OCI-M1 (cell line): ENCODE data around the gene GALNT18.

Experiments used
- DNase-seq: peaks from one replicate; lab custom pipeline; 2025; lab: John Stamatoyannopoulos, UW

The GALNT18 gene

DNA sequence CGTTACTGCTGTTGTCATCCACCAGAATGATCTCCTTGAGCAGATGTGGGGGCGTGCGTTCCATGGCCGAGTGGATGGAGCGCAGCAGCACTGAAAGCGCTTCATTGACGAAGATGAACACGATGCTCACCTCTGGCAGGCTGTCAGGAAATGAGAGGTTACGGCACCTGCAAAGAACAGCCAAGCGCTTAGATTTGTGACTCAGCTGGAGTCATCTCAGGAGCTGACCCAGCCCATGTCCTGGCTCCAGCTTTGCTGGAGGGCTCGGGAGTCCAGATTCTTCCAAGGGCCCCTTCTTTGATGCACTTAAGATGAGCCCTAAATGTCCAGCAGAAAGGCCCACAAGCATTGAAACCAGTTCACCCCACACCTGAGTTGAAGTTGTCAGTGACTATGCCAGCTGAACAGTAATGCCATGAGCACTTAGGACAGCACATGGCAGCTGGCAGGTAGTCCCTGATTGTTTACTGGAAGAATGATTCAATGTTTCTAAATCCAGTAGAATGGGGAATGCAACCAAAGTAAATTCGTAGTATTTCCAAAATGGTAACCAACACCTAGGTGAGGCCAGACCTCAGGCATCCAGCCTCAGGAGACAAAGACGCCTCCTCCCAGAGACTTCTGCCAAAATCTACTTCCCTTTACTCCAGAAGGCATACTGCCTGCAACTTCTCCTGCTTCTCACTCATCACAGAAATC, 189.0 kb downstream of the GALNT18 start:
- DNase-seq, result no peak

DNA sequence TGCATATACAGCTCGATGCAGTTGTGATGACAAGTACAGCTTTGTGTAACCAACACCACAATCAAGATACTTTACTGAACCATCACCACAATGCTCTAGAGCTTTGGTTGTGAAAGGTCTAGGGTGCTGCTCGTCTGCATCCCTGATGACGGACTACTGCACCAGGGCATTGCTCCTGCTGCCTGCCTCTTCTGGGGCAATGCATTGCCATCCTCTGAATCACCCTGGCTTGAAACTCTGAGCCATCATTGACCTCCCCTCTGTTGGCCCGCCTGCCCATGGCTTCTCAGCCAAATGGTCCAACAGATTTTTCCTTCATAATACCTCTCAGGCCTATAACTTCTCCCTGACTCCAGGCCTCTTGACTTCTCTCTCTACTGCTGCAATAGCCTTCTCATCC, 191.4 kb downstream of the GALNT18 start:
- DNase-seq, result no peak

DNA sequence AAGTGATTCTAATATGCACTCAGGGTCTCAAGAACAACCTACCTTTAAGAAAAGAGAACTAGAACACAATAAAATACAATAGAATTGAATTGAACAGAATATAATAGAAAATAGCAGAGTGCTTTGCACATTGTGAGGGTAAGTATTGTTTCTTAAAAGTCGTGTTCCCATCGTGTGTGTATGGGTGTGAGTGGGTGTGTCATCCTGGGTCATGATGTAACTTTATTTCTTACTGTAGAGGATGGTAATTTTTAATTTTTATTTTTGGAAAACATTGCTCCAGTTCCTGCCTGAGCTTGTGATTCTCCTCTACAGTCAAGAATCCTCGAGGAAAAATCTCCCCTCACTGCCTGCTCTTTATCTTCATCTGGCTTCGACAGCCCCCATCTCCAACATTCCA, 193.1 kb downstream of the GALNT18 start:
- DNase-seq, result no peak

DNA sequence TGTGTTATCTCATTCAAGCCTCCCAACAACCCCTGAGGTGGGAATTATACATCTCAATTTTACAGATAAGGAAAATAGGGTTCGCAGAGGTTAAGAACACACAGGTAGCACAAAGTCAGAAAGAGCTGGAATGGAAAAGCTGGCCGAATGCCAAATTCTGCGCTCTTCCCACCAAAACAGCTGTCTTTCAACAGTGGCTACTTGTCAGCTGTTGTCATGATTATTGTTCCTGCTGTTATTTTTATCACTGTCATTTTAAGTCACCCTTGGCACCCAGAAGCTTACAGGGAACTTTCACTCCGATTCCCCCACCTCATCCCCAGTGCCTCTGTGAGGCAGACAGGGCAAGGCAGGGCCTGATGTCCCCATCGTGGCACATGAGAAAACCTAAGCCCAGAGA, 194.3 kb downstream of the GALNT18 start:
- no peak for DNase-seq

DNA sequence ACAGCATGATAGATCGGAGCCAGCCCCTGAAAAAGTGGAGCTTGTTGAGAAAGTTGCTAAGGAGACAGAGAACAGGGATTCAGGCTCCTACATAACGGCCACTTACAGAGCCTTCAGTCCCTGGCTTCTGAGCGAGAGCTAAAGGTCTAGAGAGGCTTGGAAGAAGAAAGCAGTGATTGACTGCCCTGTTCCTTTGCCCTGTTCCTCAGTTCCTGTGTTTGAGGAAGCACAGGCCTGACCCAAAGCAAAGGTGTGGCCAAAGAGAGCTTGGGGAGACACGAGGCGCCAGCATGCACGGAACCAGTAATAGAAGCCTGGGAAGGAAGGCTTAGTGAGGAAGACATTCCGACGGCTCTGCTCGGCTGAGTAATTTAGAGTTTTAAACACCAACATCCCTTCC, 194.7 kb downstream of the GALNT18 start:
- no peak for DNase-seq

DNA sequence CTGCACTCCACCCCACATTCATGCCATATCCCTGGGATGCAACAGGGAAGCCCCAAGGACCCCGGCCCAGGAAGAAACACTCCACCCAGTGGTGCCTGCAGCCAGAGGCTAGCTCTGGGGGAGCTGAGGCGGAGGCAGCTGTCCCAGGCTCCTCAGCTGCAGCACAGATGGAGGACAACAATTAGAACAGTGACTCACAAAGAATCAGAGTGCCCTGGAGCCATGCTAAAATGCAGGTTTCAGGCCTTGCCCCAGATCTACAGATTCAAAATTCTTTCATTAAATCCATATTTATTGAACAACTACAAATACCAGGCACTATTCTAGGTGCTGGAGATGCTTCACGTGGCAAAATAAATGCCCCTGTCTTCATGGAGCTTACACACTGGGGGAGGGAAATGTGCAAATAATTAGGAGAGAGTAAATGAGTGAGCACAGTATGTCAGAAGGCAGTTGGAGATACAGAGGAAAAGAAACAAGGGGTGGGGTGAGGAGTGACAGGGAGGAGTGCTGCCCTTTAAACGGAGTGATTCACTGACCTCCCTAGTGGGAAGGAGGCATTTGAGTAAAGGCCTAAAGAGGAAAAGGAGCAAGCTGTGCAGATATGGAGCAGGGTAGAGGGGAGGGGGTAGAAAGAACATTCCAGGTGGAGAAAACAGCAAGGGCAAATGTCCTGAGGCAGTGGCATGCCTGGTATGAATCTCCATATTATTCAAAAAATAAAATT, 195.4 kb downstream of the GALNT18 start:
- DNase-seq, result no peak

DNA sequence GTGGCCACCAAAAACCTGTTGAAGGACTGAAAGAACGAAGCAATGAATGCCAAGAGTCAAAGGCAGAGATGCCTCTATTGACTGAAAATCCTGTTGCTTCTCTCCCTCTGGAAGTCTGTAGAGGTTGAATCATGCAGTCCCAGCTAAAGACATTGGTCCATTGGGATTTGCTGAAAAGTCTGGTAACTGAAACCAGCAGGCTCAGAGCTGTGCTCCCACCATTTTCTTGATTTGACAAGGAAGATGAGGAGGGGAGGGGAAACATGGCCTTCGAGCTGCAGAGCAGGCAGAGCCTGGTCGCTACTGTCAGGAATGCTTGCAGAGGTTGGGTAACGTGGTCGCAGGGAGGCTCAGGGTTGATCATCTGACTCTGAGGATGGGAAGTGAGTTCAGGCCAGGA, 196.0 kb downstream of the GALNT18 start:
- no peak for DNase-seq

DNA sequence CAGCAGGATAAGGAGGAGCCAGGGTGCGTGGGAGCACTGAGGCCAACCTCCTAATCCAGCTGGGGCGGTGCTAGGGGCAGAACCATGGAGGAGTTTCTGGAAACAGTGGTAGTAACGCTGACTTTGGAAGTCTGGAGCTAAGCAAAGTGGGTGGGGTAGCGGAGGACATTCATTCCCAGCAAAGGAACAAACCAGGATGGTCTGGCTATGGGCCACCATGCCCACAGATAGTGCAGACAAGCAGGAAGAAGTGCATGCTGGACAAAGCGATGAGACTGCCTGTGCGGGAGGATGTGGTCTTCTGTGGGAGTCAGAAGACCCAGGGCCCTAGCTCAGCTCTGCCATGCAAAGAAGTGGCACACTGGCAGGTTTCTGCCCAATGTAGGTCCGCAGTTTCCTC, 197.1 kb downstream of the GALNT18 start:
- no peak for DNase-seq

DNA sequence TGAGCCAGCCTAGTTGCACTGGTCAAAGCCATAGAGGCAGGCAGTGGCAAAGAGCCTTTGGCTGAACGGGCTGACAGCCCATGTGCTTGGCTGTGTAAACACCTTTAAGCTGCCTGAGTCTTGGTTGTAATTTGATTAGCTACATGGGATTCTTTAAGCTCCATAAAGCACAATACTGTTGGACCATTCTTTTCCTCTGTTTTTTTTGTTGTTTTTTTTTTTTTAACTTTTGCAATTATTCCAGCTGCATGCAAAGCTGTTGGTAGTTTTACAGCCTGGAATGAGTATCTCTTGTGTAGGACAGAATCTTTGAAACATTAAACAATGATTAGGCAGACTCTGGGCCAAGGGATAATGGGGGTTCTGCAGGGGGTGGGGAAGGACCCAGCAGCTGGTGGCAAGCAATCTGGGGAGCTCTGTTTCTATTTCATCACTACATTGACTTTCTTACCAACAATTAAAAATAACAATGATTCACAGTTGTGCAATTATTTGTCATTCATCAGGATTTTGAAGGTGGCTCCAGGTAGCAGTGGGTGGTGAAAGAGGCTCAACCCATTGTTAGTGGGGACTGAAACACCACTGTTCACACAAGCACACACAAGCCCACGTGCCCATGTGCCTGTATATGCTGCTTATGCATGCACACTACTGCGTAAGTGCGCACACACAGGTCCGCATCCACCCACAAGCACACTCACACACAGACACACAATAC, 199.2 kb downstream of the GALNT18 start:
- DNase-seq, result no peak

DNA sequence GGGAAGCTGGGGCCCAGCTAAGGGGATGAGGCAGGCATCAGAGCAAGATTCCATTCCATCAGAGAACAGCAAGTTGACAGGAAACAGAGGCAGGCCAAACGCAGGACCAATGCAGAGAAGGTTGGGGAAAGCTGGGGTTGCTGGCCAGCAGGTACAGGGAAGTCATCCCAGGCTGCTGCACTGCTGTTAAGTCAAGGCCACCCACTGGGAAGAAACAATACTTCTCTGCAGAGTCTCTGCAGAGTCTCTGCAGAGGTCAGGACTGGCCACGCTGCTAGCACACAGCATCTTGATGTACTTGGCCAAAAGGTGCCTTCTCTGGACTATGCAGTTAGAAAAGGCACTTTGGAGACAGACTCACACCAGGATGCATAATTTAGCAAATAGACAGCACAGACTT, 200.3 kb downstream of the GALNT18 start:
- DNase-seq, result no peak

DNA sequence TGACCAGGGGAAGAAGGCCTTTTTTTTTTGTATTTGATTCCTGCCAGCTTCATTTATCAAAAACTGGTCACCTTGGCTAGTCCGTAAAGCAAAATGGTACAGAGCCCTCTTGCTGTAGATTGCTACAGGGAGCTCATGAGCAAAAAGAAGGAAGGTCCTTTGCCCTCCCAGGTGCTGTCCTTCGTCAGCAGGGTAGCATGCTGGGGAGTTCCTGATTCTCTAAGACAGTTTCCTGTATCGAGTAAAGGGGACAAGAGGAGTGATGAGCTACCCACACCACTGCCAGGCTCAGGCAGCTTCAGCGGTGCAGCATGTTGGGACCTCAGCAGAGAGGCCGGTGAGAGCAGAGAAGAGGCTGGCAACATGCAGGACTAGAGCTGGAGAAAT, 200.9 kb downstream of the GALNT18 start:
- DNase-seq, result no peak

DNA sequence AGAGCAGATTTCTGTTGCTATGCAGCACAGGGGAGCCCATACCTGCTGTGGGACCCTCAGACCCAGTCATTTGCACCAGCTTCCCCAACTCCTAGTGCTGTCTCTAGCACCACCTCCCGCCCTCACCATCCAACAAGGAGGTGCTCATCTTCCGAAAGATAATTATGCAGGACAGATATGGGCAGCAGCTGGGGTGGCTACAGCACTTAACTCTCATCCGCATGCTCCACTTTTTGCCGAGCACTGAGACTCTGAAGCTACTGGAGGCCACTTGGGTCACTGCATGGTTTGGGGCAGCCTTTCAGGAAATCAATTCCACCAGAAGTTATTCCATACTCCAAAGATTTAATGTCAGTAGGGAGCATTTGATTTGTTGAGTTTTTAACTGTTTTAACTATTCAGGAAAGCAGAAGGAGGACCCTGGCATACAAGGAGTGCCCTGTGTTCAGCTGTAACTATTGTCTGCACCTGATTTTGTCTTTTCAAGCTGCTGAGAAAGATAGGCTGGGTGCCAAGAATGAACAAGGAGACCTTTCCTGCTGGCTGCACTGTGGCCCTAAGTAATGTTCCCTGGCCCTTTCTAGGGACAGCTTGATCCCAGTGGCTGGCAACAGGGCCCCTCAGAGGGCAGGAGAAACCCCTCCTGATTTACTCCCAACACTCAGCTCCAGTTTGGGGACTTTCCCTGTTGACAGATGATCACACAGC, 201.5 kb downstream of the GALNT18 start:
- peak; percentile 64 for DNase-seq

DNA sequence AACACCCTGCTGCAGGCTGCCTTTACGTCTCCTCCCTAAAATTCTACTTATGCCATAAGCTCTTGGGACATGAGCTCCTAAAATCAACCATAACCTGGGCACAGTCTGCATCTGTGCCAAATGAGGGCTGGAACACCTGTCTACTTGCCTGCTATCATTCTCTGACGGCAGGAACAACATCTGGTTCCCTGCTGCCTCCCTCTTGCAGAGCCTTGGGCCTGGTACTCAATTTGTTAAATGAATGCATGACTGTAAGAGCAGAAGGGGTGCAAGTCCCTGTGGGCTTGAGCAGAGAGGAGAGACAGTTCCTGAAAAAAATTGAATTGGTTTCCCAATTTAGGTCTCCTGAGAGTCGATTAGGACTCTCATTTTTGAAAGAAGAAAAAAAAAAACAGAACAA, 202.1 kb downstream of the GALNT18 start:
- DNase-seq, result no peak

DNA sequence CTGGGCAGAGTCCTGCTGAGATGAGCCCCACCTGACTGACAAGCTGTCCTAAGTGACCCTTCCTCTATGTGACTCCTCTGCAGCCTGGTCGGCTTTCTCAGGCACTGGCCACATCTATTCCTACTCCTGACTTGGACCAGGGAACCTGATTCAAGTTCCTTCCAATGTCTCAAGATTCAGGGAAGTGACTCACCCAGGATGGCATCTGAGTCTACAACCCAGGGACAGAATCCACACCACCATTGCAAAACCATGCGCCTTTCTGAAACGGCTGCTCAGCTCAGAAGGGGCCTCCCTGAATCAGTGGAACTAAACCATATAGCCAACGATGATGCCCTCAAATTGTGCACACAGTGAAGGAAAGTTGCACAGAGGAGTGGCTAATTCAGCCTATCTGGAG, 204.9 kb downstream of the GALNT18 start:
- DNase-seq, result no peak

DNA sequence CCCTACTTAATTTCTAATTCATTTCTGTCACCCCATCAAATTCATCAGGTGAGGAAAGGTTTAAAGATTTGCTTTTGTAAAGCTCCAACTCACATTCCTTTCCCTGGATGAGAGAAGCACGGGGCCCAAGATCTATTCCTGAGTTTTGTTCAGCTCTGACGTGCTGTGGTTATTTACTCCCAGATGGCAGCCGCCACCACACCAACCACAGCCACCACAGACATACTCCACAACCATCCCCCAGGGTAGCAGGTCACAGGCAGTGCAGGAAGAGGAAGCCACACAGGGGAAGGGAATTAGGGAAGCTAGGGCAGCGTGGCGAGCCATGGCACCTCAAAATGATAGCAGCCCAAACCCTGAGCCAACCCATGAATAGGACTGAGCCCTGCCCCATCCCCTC, 205.3 kb downstream of the GALNT18 start:
- DNase-seq, result peak; percentile 85

DNA sequence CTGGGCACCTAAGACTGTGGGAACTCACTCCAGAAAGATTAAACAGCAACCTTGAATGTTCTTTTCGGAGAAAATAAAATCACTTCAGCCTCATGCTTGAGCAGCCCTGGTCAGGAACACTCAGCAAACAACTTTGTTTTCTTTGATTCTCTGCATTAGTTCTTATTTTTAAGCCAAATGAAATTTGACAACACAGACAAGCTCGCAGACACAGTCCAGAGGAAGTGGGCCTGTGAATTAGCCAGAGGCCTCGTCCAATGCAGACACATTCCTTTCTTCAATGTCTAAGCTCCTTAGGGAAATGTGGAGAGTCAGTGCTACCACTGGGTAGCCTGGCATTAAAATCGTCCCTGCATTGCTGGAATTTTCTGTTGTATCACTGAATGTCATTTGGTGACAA, 205.9 kb downstream of the GALNT18 start:
- no peak for DNase-seq

DNA sequence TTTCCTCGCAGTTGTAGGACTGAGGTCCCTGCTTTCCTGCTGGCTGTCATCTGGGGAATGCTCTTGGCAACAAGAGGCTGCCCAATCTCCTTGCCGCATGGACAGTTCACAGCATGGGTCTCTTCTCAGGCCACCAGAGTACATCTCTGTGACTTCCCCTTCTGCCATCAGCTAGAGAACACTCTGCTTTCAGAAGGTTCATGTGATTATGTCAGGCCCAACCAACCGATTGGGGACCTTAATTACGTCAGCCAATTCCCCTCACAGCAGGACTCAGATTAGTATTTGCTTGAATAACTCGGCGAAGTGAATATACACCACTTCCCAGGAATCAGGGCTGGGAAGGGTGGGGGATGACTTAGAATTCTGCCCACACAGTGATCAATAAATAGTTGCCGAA, 206.8 kb downstream of the GALNT18 start:
- DNase-seq, result no peak

DNA sequence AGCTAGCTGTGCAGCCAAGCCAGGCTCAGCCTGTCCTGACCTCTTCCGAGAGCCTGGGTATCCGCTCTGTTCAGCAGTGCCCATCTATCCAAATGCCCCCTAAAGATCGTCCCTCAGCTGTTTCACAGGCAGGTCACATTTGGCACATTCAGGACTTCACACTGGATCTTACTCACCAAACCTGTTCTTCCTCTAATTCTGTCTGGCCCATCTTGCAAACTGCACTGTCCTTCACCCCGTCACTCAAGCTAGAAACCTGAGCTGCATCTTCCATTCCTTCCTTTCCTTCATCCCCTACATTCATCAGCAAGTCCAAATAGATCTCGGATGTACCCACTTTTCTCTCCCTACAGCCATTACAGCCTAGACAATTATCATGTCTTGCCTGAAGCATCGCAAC, 208.0 kb downstream of the GALNT18 start:
- DNase-seq, result no peak

DNA sequence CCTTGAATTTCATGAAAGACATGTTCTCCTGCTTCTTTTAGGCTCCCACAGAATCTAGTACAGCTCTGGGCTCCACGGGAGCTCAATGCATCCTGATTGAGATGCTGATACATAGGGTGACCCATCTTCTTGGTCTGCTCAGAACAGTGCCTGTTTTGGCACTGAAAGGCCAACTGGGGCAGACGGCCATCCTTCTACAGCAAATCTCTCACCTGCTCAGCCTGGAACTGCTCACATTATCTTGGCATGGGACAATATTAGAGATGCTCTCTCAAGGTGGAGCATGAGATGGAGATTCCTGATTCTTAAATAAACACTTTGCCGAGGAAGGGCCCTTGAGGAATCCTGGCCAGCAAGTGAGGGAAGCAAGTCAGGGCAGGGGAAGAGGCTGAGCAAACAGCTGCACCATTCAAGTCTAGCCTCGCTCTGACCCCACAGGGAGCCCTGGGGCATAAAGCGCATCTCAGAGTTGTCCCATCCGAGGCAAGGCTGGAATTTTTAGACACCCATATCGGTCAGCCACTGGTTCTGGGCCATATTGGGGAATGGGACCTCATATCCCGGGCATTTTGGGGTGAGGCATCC, 210.3 kb downstream of the GALNT18 start:
- DNase-seq, result no peak

DNA sequence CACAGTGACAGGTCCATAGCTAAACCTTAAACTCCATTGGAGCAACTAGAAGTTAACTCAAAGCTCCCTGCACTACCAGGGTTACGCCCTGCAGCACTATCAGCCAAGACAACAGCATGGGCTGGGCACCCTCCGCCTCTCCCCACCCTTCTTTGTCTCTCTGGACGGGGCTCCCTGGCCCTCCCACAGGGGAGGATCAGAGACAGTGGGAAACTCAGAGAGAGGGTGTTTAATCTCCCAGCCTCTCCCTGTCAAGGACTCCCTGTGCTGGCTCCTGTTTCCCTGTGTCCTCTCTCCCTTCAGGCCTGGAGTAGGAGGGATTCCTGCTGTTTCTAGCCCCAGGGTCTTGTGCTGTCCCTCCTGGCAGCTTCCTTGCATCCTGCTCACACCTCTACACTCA, 211.9 kb downstream of the GALNT18 start:
- DNase-seq, result peak; percentile 2

DNA sequence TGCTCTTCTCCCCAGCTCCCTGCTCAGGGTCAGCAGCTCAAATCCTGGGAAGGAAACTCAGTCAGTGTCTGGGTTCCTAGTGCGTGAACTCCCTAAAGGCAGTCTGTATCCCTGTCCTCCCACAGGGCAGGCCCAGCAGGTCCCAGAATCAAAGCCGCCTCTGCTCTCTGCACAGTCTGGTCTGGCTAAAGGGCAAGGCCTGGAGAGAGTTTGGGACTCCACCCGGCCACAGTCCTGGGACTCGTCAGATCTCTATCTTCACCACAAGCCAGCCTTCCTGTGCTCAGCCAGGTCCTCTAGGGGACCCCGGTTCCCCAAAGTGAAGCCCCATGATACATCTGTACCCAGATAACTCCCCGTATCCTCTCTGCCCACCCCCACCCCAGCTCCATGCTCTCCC, 212.6 kb downstream of the GALNT18 start:
- no peak for DNase-seq
